GM19397 (cell line): ENCODE data around the gene GCA.

ENCODE experiments used
- ATAC-seq: cut with Tn5 transposase; IDR thresholded peaks from one replicate; pipeline ENCODE4 v1.9.1; 2021; ENCODE audit warnings: mild to moderate bottlenecking, moderate library complexity; ENCODE audit not compliant: unreplicated experiment

Gene GCA

DNA sequence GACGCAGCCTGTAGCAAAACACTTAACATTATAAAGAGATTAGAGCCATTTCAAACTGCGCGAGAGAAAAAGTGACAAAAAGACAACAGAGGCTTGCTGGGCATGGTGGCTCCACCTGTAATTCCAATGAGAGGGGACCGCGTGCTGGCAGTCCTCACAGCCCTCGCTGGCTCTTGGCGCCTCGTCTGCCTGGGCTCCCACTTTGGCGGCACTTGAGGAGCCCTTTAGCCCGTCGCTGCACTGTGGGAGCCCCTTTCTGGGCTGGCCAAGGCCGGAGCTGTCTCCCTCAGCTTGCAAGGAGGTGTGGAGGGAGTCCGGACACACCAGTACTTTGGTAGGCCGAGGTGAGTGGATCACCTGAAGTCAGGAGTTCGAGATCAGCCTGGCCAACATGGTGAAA is 16.1 kb upstream of the GCA start:
- no peak for ATAC-seq

DNA sequence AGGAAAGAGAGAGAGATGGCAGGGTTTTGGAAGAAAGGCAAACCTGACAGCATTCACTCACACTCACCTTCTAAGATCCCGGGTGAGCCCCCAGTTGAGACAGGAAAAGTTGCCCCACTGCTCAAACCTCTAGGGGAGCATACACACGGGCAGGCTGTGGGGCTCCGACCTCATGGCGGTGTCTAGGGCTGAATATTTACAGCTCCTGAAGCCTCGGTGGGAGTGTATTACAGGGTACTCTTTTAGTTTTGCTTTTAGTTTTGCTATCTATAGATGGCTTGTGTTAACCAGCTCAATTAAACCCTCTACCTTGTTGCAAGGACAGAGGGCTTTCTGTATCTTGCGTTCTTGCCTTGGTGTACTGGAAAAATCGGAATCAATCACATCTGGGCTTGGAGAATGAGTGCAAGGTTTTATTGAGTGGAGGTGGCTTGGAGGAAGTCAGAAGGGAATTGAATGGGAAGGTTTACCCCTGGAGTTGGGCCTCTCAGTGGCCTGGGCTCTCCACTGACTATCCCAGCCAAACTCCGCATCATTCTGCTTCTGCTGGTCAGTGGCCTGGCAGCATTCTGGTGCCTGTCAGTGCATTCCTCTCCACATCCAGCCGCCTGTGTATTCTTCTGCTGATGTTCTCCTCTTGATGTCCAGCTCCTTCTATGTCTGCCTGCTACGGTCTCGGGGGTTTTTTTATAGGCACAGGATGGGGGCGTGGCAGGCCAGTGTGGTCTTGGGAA is 15.3 kb upstream of the GCA start:
- ATAC-seq: peak; percentile 82

DNA sequence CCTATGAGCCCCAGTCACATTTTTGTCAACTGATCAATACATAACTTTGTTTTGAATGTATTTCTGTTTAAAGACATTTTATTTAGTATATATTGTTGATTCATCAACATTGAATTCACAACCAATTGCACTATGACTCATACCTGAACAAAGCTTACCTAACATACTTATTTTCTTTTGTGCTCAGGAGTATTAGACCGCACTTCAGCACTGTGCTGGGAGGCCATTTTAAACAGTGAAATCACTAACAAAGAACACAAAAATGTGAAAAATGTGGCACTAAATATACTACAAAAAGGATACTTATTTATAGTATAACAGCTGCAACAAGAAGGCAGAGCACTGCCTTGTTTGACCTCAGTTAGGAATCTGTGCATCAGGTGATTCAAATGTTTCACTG is 13.1 kb upstream of the GCA start:
- ATAC-seq: no peak

DNA sequence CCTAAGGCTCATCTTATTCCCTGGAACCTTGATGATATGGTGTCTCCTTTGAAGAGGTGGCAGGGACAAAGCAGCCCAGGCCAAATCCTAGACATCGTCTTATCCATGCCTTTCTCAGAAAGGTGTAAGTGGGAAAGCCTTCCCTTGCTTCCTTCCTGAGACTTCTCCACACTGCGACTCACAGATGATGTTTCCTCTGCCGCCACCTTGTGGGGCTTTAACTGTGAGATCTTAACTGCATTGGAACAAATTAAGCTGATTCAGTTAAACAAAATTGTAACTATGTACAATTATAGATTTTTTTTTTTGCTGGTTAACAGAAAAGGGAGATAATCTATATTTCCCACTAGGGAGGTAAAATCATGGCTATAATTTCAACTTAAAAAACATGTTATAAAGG is 10.0 kb upstream of the GCA start:
- peak; percentile 56 for ATAC-seq

DNA sequence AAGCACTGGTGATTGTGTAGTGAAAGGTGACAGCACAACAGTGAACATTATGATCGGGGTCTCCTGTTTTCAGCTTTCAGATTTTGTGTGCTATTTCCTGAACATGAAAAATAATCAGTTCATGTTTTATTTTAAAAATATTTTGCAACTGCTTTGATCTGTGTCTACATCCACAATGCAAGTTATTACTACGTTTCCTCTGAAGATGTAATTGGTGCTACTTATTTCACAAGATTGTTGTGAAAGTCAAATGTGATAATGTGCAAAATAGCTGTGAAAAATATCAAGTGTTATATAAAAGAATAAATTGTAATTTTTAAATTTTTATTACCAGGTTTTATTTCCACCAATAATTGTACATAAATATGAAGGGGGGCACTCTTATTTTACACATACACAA is 6.1 kb upstream of the GCA start:
- no peak for ATAC-seq

DNA sequence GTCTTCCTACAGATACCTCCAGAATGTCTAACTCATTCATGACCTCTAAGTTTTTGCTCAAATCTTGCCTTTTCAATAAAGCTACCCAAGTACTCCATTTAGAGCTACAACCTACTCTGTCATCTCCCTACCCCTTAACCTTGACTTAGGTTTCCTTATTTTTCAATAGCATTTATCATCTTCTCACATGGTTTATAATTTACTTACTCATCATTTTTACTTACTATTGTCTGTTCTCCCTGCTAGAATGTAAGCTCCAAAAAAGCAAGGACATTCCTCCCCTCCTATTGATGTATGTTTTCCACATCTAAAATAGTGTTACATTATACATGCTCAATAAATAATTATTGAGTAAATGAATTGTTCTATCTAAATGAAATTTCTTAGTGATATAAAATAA is 3.1 kb upstream of the GCA start:
- no peak for ATAC-seq

DNA sequence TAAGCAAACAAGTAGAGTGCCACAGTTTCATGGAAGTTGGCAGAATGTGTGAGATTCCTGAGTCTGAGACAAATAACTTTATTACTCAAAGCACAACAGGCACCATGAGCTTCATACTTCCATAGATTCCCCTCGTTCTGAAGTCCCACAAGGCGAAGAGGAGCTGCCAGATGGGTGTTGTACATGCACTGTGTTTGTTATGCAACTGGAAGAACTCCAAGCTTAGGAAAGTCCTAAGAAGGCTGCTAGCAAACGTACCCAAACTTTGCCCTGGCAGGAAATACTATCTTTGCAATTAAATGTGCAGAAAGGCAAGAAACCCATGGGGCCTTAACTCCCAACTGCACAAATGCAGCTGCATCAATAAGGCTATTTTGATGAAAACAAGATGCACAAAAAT is 1.6 kb upstream of the GCA start:
- ATAC-seq: no peak

DNA sequence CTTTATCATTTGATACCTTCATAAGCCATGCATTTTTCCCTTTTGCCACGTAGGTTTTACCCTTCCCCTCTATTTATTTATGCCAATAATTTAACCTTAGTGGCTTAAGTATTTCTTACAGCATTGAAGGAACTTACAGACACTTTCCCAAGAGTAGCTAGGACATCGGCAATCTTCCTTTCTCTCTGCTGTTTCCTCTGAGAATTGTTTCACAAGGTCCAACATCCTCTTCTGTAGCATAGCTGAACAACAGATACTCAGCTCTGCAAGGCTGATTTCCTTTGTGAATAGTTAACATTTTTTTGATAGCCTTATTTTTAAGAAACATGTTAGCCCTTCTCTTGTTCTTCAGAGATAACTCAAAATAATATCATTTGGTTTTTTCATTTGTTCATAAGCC is 1.1 kb upstream of the GCA start:
- no peak for ATAC-seq

DNA sequence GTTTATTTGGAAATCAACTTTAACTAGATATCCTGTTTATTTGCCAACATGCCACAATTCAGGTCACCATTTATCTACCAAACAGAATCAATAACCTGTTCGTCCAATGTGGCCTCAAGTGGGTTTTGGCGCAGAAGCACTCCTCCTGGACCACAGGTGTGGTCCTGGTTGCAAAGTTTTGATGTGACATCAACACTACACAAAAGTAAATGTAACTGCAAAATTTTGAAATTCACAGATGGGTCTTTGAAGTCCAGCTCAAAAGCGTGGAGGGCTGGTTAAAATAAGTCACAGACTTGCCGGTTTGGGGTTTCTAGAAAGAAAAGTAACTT is 474 bp upstream of the GCA start:
- ATAC-seq: peak; percentile 1

DNA sequence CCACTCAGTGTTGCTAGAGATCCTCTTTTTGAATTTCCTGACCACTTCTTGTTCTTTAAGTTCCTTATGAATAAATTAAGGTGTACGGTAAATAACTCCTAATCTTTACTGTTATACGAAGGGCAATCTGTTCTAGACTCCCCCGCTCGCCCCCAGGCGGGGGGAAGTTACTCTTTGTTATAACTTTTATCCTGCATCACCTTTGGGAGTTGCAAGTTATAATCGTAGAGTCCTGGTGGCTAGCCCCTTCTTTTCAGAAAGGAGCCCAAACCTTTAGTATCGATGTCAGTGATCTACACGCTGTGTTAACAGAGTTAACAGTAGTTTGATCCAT is 652 bp downstream of the GCA start:
- ATAC-seq: no peak

DNA sequence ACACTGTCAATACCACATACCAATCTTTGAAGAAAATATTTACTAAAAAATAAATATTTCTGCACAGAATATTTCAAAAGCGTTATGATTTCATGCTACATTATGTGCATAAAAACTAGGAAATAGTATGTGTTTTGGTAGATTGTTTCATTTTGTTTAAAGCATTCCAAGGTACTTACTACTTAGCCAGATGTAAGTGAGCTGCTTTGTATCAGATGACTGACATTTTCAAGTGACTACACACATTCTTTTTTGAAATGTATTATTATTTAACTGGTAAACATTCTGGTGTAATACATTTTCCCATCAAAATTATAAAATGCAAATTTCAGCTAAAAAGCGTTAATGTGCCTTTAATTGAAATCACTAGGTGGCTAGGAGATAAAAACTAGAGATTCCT is 21.5 kb downstream of the GCA start:
- no peak for ATAC-seq

DNA sequence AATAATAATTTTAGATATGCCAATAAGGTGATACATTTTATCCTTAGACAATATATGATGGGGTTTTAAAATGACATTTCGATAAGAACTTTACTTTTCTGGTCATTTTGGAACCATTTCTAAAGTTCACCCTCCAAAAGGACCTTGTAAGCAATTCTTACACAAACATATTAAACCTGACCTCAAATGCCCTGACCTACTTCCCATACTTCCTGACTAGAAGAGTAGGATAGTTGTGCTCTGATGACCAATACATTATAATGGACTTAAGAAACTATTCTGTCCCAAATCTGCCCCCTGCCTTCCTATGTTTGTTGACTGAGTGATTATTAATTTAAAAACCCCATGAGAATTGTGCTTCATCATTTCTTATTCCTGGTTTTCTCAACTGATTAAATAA is 24.6 kb downstream of the GCA start:
- no peak for ATAC-seq

DNA sequence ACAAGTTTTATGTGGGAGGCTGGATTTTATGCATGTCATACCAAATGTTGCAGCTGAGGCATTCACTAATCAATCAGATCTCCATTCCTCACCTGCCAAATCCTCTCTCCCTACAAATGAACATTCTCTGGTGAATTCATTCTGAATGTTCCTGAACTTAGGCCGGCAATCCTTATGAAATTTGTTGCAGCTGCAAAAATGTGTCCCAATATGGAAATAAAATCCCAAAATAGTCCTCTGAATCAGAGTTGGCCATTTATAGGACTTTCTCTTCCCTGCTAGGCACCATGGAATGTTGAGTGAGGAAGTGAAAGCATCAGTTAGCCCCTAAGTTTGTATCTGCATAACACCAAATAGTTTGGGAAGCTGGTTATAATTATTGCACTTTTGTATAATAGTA is 25.6 kb downstream of the GCA start:
- ATAC-seq: no peak

DNA sequence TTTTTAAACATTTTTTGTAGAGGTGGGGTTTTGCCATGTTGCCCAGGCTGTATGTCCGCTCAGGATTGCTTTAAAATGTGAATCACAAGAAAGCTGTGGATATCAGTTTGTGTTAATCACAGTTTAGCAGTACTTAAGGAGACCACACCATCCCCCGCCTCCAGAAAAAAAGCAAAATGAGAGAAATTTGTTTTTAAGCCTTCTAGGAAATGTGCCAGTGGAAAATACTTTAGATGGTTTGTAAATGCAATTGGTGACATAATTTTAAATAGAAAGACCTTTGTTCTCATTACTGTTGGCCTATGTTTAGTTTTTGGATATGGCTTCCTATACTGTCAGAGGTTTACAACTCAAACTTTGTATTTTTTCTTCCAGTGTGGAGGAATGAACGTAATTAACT is 27.0 kb downstream of the GCA start:
- ATAC-seq: no peak

DNA sequence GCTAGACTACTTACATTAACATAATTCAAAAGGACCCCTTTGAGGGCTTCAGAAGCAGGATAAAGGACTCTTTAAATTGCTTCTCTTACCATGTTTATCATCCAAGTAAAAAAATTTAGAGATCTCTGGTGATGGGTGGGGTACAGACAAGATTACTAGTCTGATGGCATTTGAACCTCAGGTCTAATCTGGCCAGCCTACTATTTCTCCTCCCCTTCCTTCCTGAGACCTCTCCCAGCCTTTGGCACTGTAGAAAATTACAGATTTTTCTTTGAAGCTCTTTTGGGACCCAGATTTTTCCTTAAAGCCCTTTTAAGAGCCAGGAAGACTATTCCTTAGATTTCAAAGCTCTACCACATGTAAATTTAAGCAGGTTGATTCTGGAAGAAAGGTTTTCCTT is 28.9 kb downstream of the GCA start:
- no peak for ATAC-seq

DNA sequence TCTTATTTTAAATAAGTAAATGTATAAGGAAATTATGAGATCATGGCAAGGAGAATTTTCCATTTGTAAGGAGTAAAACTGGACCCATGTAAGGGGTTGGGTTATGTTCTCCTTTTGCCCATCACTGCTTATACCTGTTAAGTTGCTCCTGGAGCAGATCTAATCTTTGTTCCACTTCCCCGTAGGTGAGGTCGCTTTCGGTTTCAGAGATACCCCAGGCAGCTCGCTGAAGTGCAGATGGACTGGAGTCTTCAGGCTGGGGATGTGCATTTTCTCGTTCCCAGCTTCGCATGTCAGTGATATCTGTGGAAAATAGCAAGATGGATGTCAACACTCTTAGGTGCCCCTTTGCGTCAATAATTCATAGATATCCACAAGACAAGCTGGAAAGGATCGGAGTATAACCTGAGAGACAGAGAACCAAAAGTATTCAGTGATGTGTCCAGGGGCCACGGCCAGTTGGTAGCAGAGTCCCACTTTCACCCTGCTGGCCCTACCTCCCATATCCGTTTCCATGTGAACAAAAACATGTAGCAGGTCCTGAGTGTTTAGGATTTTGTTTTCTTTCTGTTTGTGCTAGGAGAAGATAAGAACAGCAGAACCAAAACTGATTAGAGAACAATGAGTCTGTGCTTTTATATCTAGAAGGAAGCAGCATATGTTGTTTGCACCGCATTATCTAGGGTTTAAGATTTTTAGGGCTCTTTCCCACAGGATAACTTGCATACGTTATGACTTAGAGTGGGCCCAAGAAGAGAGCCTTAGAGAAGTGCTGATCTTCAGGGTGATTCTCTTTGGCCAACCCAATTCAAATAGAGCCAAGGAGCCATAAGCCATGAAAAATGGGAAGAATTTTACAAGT is 36.0 kb downstream of the GCA start:
- ATAC-seq: no peak

DNA sequence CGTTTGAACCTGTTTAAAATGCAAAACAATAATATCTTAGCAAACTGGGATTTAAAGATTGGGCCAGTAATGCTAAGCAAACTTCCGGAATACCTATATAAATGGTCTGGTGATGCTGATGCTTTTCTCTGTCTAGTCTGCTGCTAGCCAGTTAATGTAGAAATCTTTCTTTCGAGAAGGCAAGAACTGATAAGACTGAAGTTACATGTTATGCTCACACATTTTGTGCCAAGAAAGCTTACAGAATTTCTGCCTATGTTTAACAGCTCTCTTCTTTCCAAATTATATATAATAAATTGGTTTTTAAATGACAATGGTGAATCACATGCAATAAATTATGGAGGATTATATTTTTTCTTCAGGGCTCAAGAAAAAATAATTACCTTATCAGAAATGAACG is 37.9 kb downstream of the GCA start:
- ATAC-seq: no peak

DNA sequence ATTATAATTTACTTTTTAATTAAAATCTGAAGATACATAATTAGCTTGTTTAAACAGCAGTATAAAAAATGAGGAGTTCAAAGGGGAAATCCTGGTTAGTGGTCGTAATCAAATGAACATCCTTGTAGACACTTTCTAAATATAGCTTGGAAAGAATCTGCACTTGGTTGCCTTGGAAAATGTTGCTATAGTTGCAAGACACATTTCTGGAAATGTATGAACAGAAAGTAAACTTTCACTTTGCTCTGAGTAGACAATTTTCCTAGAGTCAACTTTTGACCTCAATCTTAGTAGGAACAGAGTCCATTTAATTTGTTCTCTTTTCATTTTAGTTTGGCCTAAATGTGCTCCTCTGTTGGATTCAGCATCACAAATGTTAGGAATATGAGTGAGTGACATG is 38.3 kb downstream of the GCA start:
- no peak for ATAC-seq

DNA sequence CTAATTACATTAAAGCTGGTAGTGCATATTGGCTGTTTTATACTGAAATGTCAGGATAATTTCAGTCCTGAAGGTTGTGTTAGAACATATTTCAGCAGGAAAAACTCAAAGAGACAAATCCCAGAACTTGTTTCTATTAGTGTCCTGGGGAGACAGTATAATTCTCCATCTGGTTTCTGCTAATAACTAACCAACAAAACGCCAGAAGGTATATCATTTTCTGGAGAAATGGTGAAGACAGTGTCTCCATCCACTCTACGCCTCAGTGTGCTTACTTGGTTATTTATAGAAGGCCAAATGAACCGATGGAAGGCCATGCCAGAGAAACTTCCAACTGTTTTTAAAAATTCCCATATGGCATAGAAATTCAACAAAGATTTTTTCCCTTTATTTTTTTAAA is 41.6 kb downstream of the GCA start:
- ATAC-seq: no peak

DNA sequence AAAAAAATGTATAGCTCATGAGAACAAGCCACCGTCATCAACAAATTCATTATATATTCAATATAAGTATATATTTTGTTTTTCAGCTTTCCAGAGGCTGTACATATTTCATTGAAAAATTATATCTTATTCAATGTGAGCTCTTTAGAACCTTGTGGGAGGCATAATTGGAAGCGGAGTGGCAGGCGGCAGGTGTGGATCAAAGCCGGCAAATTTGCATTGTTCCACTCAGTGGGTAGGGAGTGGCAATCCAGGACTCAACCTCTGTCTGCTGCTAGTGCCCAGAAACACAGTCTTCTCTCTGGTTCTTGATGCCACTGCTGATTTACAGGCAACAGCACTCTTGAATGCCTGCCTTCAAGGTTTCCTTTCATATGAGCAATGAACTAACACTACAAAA is 46.9 kb downstream of the GCA start:
- no peak for ATAC-seq

DNA sequence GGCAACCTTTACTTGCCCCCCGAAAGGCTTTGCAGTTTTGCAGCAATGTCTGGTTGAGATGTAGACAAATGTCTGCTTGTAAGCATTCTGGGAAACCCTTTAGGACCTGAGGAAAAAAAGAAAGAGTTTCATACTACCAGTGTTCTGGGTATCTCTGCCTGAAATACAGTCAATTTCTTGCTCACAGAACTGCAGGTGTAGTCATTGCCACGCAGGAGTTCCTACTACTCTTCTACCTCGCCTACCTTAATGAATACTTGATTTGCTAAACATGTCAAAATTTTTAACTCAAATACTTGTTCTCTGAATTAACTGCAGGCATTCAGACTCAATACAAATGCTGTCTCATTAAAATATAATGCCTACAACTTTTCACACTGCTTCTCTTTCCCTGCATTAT is 56.4 kb downstream of the GCA start:
- no peak for ATAC-seq

DNA sequence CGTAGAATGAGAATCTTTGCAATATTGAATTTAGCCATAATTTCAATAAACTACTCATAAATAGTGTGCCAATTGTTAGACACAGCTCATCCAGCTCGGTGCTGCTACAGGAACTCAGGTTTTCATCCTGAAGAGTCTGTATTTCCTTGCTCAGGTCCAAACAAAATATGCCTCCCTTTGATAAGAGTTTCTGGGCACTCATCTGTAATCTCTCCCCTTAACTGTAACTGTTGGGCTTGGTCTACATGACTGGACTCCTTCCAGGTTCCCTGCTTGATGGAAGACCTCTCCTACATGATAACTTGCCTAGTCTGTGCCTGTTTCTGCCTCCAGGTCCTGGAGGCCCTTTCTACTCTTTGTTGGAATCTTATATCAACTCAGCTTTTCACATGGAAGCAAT is 57.9 kb downstream of the GCA start:
- no peak for ATAC-seq

DNA sequence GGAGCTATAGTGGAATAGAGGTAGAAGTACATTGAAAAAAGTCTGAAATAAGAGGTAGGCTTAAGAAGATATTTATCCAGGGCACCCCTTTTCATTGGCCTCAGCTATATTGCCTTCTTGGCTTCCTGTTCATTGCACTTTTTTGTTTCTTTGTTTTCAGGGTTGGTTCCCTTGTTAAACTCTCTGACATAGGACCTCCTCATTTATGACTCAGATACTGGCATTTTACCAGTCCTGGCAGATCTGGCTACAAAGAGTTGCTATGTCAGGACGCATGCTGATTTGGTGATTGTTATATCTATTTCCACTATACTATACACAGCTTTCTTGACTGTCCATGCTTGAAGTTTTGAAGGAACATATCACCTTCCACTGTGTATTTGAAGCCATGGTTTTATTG is 60.0 kb downstream of the GCA start:
- ATAC-seq: no peak
